Large intestine (tissue), 12 donors: ENCODE measurements around the gene B3GALT5. TPM values are rescaled to one million over a fixed set of nuclear protein-coding genes. Genes with fewer than 3 reads are reported as not detected.

Source experiments
- DNase-seq, 2 donors: peaks; one replicate each; pipeline versions ENCODE4 v3.0.0 to v3.0.0-alpha.2; 2013
- H3K27ac ChIP-seq: one replicate; pipeline ENCODE4 v1.5.1; 2013; ENCODE audit warnings: low read length
- H3K27me3 ChIP-seq: 2 replicates; pipeline ENCODE4 v1.6.1; 2013; ENCODE audit warnings: low read length; ENCODE audit not compliant: control insufficient read depth, insufficient read depth
- H3K36me3 ChIP-seq: 2 replicates; pipeline ENCODE4 v1.6.1; 2013; ENCODE audit warnings: low read length; ENCODE audit not compliant: control insufficient read depth, insufficient read depth
- H3K4me1 ChIP-seq: one replicate; pipeline ENCODE4 v1.6.1; 2013; ENCODE audit warnings: low read length; ENCODE audit not compliant: control insufficient read depth, insufficient read depth
- H3K4me3 ChIP-seq: one replicate; pipeline ENCODE4 v1.5.1; 2013; ENCODE audit warnings: low read length
- H3K9me3 ChIP-seq: one replicate; pipeline ENCODE4 v1.6.1; 2013; ENCODE audit warnings: mild to moderate bottlenecking, low read depth, low read length, moderate library complexity; ENCODE audit not compliant: control insufficient read depth
- WGBS: methylation state at CpG from one replicate; pipeline ENCODE4 v1.1.5; 2013; ENCODE audit warnings: low lambda C conversion rate; ENCODE audit not compliant: insufficient coverage; 5-methylcytosine and 5-hydroxymethylcytosine counted together
- long read RNA-seq, 11 donors: transcript quantifications; one replicate each; lab custom pipeline, GENCODE V29; 2026
- polyA plus RNA-seq: library from polyadenylated mRNA; unstranded; fragments of 120-200 nt; gene quantifications from one replicate; pipeline ENCODE4 v1.2.1, GENCODE V29; 2013

The B3GALT5 gene
- polyA plus RNA-seq, result 9.9 TPM
- long read RNA-seq, donor 1, result 0 reads
- long read RNA-seq, donor 2, result 0 reads
- long read RNA-seq, donor 3, result 0 reads
- long read RNA-seq, donor 4, result 0 reads
- long read RNA-seq, donor 5, partial matches to known transcripts, result 0 of 1 reads
- long read RNA-seq, donor 5, other reads (novel, unspliced or antisense), result 0 of 1 reads
- long read RNA-seq, donor 6, result 0 reads
- long read RNA-seq, donor 7, result 0 reads
- long read RNA-seq, donor 8, result 0 reads
- long read RNA-seq, donor 9, partial matches to known transcripts, result 0 of 1 reads
- long read RNA-seq, donor 9, other reads (novel, unspliced or antisense), result 0 of 1 reads
- long read RNA-seq, donor 10, result 0 reads
- long read RNA-seq, donor 11, result 0 reads

- H3K4me3 ChIP-seq, result peak within 1 kb of the TSS; percentile 34
Observed at GRCh38 chr21:39612233-39613040, at the start of gene B3GALT5. TSS of gene B3GALT5 (plus strand) at chr21:39612940. CDS start at chr21:39660560, 47,620 bp downstream.

DNA sequence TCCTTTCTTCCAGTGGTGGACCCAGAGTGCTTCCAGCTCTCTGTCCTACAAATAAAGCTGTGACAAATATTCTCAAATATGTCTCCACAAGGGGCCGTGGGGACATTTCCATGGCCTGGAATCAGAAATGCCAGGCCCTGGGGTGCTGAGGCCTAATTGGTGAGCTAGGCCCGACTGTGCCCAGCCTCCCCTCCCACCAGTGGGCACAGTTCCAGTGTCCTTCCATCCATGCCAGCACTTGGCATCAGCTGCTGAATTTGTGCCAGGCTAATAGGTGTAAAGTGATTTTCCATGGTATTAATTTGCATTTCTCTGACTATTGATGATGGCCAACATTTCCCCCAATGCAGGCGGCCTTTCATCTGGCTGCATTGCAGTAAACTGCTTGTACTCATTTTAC is 48.5 kb upstream of the B3GALT5 start:
- Histone ChIP-seq H3K27ac (no peak overlapping the region), H3K27me3 (no peaks in the 10 kb centered on the region)
- no CpG with 5 or more reads among the region's 3 CpGs for WGBS

More at GRCh38 chr21:39612233-39613040, at the start of gene B3GALT5:
- H3K9me3 ChIP-seq, result no peaks in the 10 kb centered on the region
- DNase-seq, result peak in 1 of 2 donors; percentile 53
- H3K4me1 ChIP-seq, result peaks cover 12% of the 10 kb centered on the region
- peaks cover 27% of the 10 kb centered on the region for H3K27me3 ChIP-seq
- H3K27ac ChIP-seq, result no peak within 1 kb of the TSS
- WGBS, result no CpG with 5 or more reads among the region's 63 CpGs
- H3K36me3 ChIP-seq, result no peaks in the 10 kb centered on the region

DNA sequence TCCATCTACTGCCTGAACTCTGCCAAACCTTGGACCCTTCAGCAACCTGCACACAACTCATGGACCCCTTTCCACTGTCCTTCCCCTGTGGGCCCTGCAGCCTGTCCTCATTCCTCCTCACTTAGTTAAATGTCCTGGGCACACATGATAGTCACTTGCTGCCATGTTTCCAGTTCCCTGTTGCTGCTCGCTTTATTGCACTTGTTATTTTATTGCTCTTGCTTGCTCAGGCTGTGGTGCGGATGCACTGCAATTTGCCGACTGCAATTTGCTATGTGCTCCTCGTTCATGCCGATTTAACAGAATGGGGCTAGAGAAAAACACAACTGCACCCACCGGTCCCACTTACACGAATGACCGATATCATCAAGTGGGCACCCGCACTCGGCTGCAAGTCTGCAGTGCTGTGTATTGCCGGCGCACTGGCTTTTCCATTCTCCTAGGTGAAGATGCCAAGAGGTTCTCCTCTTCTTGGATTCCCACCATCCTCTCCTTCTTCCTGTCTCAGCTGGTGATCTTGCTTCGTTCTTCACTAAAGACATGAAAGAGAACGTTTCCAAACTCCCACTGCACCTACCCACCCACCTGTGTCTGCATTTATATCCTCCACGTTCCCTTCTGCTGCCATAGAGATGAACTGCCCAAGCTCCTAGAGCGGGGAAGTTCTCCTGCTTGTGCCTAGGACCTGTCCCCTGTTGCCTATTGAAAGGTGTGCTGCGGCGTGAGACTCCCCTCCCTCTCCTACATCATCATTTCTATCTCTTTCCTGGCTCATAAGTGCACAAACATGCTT is 45.4 kb upstream of the B3GALT5 start:
- H3K4me3 ChIP-seq, result no peak overlapping the region
- H3K9me3 ChIP-seq, result no peaks in the 10 kb centered on the region
- no peaks in the 10 kb centered on the region for H3K27me3 ChIP-seq
- WGBS, result 100% methylated on average over 1 of the region's 18 CpGs
- DNase-seq, result no peak
- H3K36me3 ChIP-seq, result no peaks in the 10 kb centered on the region
- no peaks in the 10 kb centered on the region for H3K4me1 ChIP-seq
- H3K27ac ChIP-seq, result no peak overlapping the region

More for the DNA sequence above, 48.5 kb upstream of the B3GALT5 start:
- Histone ChIP-seq H3K4me1 (no peaks in the 10 kb centered on the region), H3K36me3 (no peaks in the 10 kb centered on the region), H3K4me3 (no peak overlapping the region), H3K9me3 (no peaks in the 10 kb centered on the region)
- no peak for DNase-seq

GRCh38 chr21:39568361-39568760 is 44.4 kb upstream of the B3GALT5 start:
- H3K27ac ChIP-seq, result no peak overlapping the region
- no peaks in the 10 kb centered on the region for H3K36me3 ChIP-seq
- no peaks in the 10 kb centered on the region for H3K9me3 ChIP-seq
- 50% methylated on average over 2 of the region's 8 CpGs for WGBS
- H3K4me3 ChIP-seq, result no peak overlapping the region
- no peak for DNase-seq
- H3K27me3 ChIP-seq, result no peaks in the 10 kb centered on the region
- no peaks in the 10 kb centered on the region for H3K4me1 ChIP-seq

GRCh38 chr21:39575775-39576174 is 37.0 kb upstream of the B3GALT5 start:
- H3K36me3 ChIP-seq, result no peaks in the 10 kb centered on the region
- no peaks in the 10 kb centered on the region for H3K9me3 ChIP-seq
- H3K4me1 ChIP-seq, result no peaks in the 10 kb centered on the region
- no peaks in the 10 kb centered on the region for H3K27me3 ChIP-seq
- no peak overlapping the region for H3K4me3 ChIP-seq
- no peak for DNase-seq
- H3K27ac ChIP-seq, result no peak overlapping the region

DNA sequence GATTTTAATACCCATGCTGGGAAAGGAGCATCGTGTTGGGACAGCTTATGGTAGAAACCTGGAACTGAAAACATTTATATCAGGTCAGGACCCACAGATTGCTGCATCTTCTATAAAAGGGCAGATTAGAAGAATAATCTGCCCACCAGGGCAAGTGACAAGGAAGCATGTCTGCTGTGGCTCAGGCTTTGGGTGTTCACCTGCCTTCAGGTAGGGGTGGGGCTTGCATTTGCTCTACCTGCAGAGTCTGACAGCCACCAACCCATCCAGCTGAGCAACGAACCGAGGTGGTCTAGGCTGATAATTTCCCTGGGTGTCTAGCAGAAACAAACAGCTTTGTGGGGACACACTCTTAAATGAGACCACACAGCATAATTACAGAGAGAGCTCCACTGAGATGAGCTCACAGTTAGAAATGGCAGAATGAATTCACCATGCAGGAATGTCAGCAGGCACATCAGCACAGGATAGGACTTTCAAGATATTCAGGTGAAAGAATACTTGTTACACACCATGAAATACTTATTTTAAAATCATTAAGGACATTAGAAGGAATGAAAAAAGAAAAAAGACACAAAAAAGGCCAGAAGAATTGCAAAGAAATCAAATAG is 36.1 kb upstream of the B3GALT5 start:
- Histone ChIP-seq H3K27me3 (no peaks in the 10 kb centered on the region), H3K4me1 (peaks cover 4% of the 10 kb centered on the region), H3K36me3 (no peaks in the 10 kb centered on the region), H3K27ac (no peak overlapping the region), H3K4me3 (no peak overlapping the region), H3K9me3 (no peaks in the 10 kb centered on the region)
- WGBS, result 100% methylated on average over 1 of the region's 3 CpGs
- DNase-seq, result no peak

- Histone ChIP-seq H3K27me3 (no peaks in the 10 kb centered on the region), H3K4me3 (no peak overlapping the region), H3K9me3 (no peaks in the 10 kb centered on the region), H3K36me3 (no peaks in the 10 kb centered on the region), H3K27ac (no peak overlapping the region), H3K4me1 (peaks cover 4% of the 10 kb centered on the region)
- WGBS, result no CpG with 5 or more reads among the region's 16 CpGs
- no peak for DNase-seq
Observed at GRCh38 chr21:39579734-39580332, 32.9 kb upstream of the B3GALT5 start.

- H3K27me3 ChIP-seq, result no peaks in the 10 kb centered on the region
- no CpG with 5 or more reads among the region's 2 CpGs for WGBS
- no peak overlapping the region for H3K4me3 ChIP-seq
- DNase-seq, result no peak
- H3K4me1 ChIP-seq, result peaks cover 4% of the 10 kb centered on the region
- no peaks in the 10 kb centered on the region for H3K9me3 ChIP-seq
- H3K27ac ChIP-seq, result no peak overlapping the region
- H3K36me3 ChIP-seq, result no peaks in the 10 kb centered on the region
Observed at GRCh38 chr21:39580744-39581143, 32.0 kb upstream of the B3GALT5 start.

GRCh38 chr21:39581414-39581813 is 31.3 kb upstream of the B3GALT5 start:
- no peaks in the 10 kb centered on the region for H3K27me3 ChIP-seq
- WGBS, result no CpG with 5 or more reads among the region's 3 CpGs
- no peak overlapping the region for H3K27ac ChIP-seq

More at GRCh38 chr21:39581414-39581813, 31.3 kb upstream of the B3GALT5 start:
- peaks cover 4% of the 10 kb centered on the region for H3K4me1 ChIP-seq
- H3K9me3 ChIP-seq, result no peaks in the 10 kb centered on the region
- DNase-seq, result no peak
- no peaks in the 10 kb centered on the region for H3K36me3 ChIP-seq
- H3K4me3 ChIP-seq, result no peak overlapping the region
